ENCODE measurements around the gene FNDC5.
"Not testable (repeated sequence)": the region's sequence is repeated elsewhere in the genome, so short reads cannot be mapped to it uniquely, and the experiment has no call there.

Gene FNDC5

GRCh38 chr1:32907435-32907834, 36.7 kb upstream of the FNDC5 start:
- no peak for TF ChIP-seq CTCF (IDR thresholded peaks at IDR 0.05; ENCODE audit: extremely low read depth, insufficient read depth, missing control alignments)
- in situ Hi-C loops (cut with MboI; ENCODE audit: low pct_unique_long_range_greater_than_20kb, low sequenced_read_pairs, unreplicated experiment), result no loop called here
- peak; percentile 2 for DNase-seq (ENCODE audit: low spot score)

- in situ Hi-C loops (cut with MboI; ENCODE audit: low pct_unique_long_range_greater_than_20kb, low sequenced_read_pairs, unreplicated experiment), result no loop called here
- TF ChIP-seq CTCF (IDR thresholded peaks at IDR 0.05; ENCODE audit: extremely low read depth, insufficient read depth, missing control alignments), result no peak
- DNase-seq (ENCODE audit: low spot score), result no peak
Measured at GRCh38 chr1:32906654-32907053, 35.9 kb upstream of the FNDC5 start.

- in situ Hi-C loops (cut with MboI; ENCODE audit: low pct_unique_long_range_greater_than_20kb, low sequenced_read_pairs, unreplicated experiment); DNase-seq (ENCODE audit: low spot score): not testable (repeated sequence)
Measured at GRCh38 chr1:32905588-32905987, 34.9 kb upstream of the FNDC5 start.

- DNase-seq (ENCODE audit: low spot score), result no peak
- no peak for TF ChIP-seq CTCF (IDR thresholded peaks at IDR 0.05; ENCODE audit: extremely low read depth, insufficient read depth, missing control alignments)
- in situ Hi-C loops (cut with MboI; ENCODE audit: low pct_unique_long_range_greater_than_20kb, low sequenced_read_pairs, unreplicated experiment), result no loop called here
Measured at GRCh38 chr1:32904797-32905196, 34.1 kb upstream of the FNDC5 start.

GRCh38 chr1:32903991-32904785, 33.5 kb upstream of the FNDC5 start:
- no peak for TF ChIP-seq CTCF (IDR thresholded peaks at IDR 0.05; ENCODE audit: extremely low read depth, insufficient read depth, missing control alignments)
- peak; percentile 22 for DNase-seq (ENCODE audit: low spot score)
- in situ Hi-C loops (cut with MboI; ENCODE audit: low pct_unique_long_range_greater_than_20kb, low sequenced_read_pairs, unreplicated experiment), result no loop called here

- in situ Hi-C loops (cut with MboI; ENCODE audit: low pct_unique_long_range_greater_than_20kb, low sequenced_read_pairs, unreplicated experiment), result no loop called here
- no peak for TF ChIP-seq CTCF (IDR thresholded peaks at IDR 0.05; ENCODE audit: extremely low read depth, insufficient read depth, missing control alignments)
- peak; percentile 20 for DNase-seq (ENCODE audit: low spot score)
Measured at GRCh38 chr1:32902535-32902920, 31.8 kb upstream of the FNDC5 start.

- in situ Hi-C loops (cut with MboI; ENCODE audit: low pct_unique_long_range_greater_than_20kb, low sequenced_read_pairs, unreplicated experiment), result no loop called here
- no peak for DNase-seq (ENCODE audit: low spot score)
- no peak for TF ChIP-seq CTCF (IDR thresholded peaks at IDR 0.05; ENCODE audit: extremely low read depth, insufficient read depth, missing control alignments)
Measured at GRCh38 chr1:32901823-32902534, 31.3 kb upstream of the FNDC5 start.

All from GM13977 (cell line).